BE2C (cell line): ENCODE measurements around the gene MAPK10.

Source experiments
- DNase-seq: peaks from one replicate; pipeline ENCODE4 v3.0.0-alpha.2; 2020
- H3K27me3 ChIP-seq: fragments of 250-450 bp; sonication (Bioruptor Pico); 2 replicates; pipeline ENCODE4 v1.5.1; 2020; ENCODE audit warnings: mild to moderate bottlenecking
- H3K36me3 ChIP-seq: fragments of 250-450 bp; sonication (Bioruptor Pico); 2 replicates; pipeline ENCODE4 v1.5.1; 2020; ENCODE audit warnings: mild to moderate bottlenecking
- H3K4me1 ChIP-seq: fragments of 250-450 bp; sonication (Bioruptor Pico); 2 replicates; pipeline ENCODE4 v1.5.1; 2020
- H3K4me3 ChIP-seq: 2 replicates; pipeline ENCODE4 v1.5.1; 2011; ENCODE audit warnings: low read depth, low read length
- H3K9me3 ChIP-seq: fragments of 250-450 bp; sonication (Bioruptor Pico); 2 replicates; pipeline ENCODE4 v1.5.1; 2020
- TF ChIP-seq, protein P1 (sequence below): IDR thresholded peaks from 2 replicates; pipeline ENCODE4 v1.5.1; 2012; ENCODE audit warnings: mild to moderate bottlenecking, low read depth, low read length

Gene MAPK10

DNA sequence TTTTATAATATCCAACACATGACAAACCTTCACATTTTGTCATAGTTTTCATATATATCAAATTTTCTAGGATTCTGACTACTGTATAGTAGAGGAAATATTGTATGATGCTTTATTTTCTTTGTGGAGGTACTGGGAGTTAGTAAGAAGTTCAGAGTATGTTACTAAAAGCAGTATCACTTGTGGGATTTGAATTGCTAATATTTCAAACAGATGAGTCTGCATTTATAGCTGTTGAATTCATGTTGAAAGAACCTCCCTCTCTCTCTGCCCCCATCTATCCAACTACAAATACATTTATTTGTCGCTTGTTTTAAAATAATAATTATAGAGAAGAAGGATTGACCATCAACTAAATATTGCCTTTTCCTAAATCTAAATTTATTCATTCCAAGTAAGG is 29.8 kb upstream of the MAPK10 start:
- no peaks in the 10 kb centered on the region for H3K4me1 ChIP-seq
- H3K36me3 ChIP-seq = no peaks in the 10 kb centered on the region
- TF ChIP-seq, protein P1, sequence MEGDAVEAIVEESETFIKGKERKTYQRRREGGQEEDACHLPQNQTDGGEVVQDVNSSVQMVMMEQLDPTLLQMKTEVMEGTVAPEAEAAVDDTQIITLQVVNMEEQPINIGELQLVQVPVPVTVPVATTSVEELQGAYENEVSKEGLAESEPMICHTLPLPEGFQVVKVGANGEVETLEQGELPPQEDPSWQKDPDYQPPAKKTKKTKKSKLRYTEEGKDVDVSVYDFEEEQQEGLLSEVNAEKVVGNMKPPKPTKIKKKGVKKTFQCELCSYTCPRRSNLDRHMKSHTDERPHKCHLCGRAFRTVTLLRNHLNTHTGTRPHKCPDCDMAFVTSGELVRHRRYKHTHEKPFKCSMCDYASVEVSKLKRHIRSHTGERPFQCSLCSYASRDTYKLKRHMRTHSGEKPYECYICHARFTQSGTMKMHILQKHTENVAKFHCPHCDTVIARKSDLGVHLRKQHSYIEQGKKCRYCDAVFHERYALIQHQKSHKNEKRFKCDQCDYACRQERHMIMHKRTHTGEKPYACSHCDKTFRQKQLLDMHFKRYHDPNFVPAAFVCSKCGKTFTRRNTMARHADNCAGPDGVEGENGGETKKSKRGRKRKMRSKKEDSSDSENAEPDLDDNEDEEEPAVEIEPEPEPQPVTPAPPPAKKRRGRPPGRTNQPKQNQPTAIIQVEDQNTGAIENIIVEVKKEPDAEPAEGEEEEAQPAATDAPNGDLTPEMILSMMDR = no peak
- no peak for DNase-seq
- no peaks in the 10 kb centered on the region for H3K27me3 ChIP-seq
- H3K9me3 ChIP-seq = no peaks in the 10 kb centered on the region
- no peak overlapping the region for H3K4me3 ChIP-seq

DNA sequence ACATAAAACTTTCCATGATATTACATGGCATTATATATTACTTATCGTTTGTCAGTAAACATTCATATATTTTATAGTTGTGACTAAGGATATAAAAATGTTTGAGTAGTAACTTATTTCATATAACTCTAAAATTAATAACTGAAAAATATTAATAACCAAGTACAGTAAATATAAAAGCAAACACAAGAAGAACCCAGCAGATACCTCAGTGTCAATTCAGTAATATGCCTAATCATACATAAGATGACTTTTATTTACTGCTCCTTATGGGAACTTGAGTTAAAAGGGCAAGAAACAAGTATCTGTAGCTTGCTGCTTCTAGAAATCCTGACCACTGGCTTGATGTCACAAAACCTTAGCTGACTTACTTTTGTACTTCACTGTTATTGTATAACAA is 28.4 kb upstream of the MAPK10 start:
- no peak for DNase-seq
- TF ChIP-seq, protein P1 = no peak
- Histone ChIP-seq H3K36me3 (no peaks in the 10 kb centered on the region), H3K4me1 (no peaks in the 10 kb centered on the region), H3K4me3 (no peak overlapping the region), H3K9me3 (no peaks in the 10 kb centered on the region), H3K27me3 (no peaks in the 10 kb centered on the region)

DNA sequence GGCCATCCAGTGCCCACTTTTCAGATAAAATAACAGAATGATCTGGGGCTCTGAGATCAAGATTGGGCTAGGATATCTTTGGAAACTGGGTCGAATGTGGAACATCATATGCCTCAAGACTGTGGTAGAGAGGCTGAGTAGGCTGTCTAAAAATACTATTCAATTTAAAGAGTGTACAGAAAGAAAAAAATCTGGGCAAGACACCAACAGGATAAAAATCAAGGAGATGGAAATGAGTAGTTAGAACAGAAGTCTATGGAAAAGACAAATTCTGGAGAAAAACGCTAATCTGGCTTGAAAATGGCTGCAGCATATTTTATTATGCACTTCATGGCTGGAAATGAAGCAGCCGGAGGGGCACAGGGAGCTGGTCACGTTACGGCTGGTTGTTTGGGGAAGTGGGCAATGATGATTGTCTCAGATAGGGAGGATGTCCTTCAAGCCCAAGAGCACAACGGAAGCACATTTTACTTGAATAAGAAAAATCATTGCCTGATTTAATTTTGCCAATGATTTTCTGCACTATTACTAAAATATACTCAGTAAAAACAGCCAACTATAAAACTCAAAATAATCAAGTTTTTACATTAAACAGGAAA is 27.1 kb upstream of the MAPK10 start:
- no peak for DNase-seq
- TF ChIP-seq, protein P1 = no peak
- no peaks in the 10 kb centered on the region for H3K27me3 ChIP-seq
- H3K4me1 ChIP-seq = no peaks in the 10 kb centered on the region
- no peaks in the 10 kb centered on the region for H3K9me3 ChIP-seq
- H3K36me3 ChIP-seq = no peaks in the 10 kb centered on the region
- H3K4me3 ChIP-seq = no peak overlapping the region

DNA sequence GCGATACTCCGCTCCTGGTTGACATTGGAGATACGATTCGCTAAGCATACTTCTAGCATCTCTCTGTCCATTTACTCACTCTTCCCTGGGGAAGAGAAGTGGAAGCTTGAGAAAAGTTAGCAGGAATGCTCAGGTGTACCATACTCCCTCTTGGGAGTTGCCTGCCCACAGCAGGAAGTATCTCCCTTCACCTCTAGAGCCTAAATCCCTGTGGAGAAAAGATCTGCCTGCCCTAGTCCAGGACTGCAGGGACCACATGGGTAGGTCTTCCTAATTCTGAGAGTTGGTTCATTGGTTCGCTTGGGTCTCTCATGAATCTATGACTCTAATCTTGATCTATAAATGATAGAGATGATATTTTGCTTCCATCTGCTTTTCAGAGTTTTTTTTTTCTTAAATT is 26.3 kb upstream of the MAPK10 start:
- no peak for DNase-seq
- Histone ChIP-seq H3K27me3 (no peaks in the 10 kb centered on the region), H3K9me3 (no peaks in the 10 kb centered on the region), H3K4me3 (no peak overlapping the region), H3K4me1 (no peaks in the 10 kb centered on the region), H3K36me3 (no peaks in the 10 kb centered on the region)
- TF ChIP-seq, protein P1 = no peak

DNA sequence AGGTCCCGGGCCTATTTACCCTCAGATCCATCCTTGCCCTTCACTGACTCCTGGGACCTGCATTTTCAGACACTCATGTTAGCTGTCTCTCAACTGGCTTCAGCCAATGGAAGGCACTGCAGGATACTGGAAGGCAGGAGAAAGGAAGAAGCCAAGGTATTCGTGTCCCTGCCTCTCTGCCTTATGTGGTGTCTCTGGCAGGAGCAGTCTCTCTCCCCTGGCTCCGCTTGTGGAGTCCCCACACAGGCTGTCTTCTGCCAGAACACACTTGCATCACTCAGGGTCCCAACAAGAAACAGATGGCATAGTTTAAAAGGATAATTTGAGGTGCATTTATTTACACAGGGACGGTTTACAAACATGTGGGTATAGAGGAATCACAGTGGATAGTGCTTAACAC is 21.6 kb upstream of the MAPK10 start:
- Histone ChIP-seq H3K36me3 (no peaks in the 10 kb centered on the region), H3K4me1 (no peaks in the 10 kb centered on the region; the same call in 1 of the 2 replicates), H3K27me3 (no peaks in the 10 kb centered on the region), H3K4me3 (no peak overlapping the region), H3K9me3 (no peaks in the 10 kb centered on the region)
- DNase-seq = no peak
- TF ChIP-seq, protein P1 = no peak

DNA sequence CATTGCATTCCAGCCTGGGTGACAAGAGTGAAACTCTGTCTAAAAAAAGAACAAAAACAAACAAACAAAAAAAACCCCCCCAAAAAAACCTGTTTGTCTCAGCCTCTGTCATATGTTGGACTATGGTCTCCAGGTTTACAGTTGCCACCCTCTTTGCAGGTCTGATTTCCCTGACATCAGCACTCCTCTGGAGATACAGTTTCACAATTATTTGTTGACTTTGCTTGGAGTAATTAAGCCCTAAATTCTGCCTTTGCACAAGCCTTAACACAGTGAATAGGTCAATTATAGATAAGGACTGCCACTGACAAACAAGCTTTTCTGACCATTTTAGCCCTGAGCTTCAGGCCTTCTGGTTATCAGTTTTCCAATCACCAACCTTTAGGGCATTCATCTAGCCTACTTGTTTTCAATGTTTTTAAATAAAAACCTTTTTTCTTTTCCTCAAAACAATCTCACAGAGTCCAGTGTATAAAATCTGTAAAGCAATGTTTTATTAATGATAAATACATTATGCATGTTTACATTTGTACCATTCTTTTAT is 20.4 kb upstream of the MAPK10 start:
- H3K9me3 ChIP-seq = no peaks in the 10 kb centered on the region
- H3K27me3 ChIP-seq = no peaks in the 10 kb centered on the region
- no peaks in the 10 kb centered on the region for H3K36me3 ChIP-seq
- TF ChIP-seq, protein P1 = no peak
- H3K4me1 ChIP-seq = no peaks in the 10 kb centered on the region; the same call in 1 of the 2 replicates
- no peak for DNase-seq
- H3K4me3 ChIP-seq = no peak overlapping the region
